ENCODE measurements around the gene SPATA17.

SPATA17 gene

DNA sequence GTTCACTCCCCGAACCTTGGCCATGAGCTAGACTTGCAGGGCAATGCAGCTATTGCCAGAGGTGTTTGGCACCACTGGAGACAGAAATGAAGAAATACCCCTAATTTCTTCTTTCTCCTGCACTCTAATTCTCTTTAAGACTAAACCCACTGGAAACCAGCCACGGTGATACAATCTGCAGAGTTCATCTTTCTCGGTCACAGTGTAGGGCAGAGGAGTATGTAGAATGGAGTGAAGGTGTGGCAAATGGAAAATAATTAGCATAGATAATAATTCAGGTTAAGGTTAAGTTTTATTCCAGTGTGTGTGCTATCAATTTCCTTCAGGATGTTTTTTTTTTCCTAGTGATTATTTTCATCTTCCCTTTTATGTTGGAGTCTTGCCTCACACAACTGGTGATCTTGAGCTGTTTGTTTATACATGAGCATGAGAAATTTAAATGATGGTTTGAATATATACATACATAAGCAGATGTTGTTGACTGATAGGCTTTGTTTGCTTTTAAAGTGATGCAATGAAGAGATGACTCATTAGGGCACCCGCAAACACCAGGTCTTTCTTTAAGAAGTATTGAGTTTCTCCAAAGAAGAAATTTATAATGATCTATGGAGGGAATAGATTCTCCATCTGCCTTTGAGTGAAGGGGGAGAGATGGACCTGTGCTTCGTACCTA is 81.9 kb downstream of the SPATA17 start:
- TF ChIP-seq, protein P1, sequence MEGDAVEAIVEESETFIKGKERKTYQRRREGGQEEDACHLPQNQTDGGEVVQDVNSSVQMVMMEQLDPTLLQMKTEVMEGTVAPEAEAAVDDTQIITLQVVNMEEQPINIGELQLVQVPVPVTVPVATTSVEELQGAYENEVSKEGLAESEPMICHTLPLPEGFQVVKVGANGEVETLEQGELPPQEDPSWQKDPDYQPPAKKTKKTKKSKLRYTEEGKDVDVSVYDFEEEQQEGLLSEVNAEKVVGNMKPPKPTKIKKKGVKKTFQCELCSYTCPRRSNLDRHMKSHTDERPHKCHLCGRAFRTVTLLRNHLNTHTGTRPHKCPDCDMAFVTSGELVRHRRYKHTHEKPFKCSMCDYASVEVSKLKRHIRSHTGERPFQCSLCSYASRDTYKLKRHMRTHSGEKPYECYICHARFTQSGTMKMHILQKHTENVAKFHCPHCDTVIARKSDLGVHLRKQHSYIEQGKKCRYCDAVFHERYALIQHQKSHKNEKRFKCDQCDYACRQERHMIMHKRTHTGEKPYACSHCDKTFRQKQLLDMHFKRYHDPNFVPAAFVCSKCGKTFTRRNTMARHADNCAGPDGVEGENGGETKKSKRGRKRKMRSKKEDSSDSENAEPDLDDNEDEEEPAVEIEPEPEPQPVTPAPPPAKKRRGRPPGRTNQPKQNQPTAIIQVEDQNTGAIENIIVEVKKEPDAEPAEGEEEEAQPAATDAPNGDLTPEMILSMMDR (IDR thresholded peaks at IDR 0.05; ENCODE audit: low read depth, low read length, missing control alignments), result no peak
- H3K4me3 ChIP-seq (ENCODE audit: low read depth, low read length), result no peak overlapping the region
- DNase-seq (ENCODE audit: low read depth), result peak; percentile 2
- in situ Hi-C loops (cut with HindIII; ENCODE audit: low sequenced_read_pairs), result no loop called here

DNA sequence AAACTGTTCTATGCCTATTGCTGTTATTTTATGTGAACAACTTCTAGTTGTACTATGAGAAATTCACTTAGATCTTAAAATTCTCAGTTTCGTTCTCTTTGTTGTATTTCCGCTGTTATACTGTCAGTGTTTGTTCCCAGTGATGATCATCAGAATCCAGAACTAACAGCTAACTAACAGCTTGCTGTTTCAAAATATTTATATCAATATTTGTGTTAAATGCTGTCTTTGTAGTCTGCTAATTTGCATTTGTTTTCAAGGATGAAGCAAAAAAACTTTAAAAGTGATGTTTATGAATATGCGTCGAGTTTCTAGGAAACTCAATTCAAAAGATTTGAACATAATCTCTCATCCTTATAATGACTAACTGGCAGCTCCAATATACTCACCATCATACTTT is 84.5 kb downstream of the SPATA17 start:
- in situ Hi-C loops (cut with HindIII; ENCODE audit: low sequenced_read_pairs), result no loop called here
- no peak overlapping the region for H3K4me3 ChIP-seq (ENCODE audit: low read depth, low read length)
- TF ChIP-seq, protein P1 (IDR thresholded peaks at IDR 0.05; ENCODE audit: low read depth, low read length, missing control alignments), result no peak
- DNase-seq (ENCODE audit: low read depth), result no peak

DNA sequence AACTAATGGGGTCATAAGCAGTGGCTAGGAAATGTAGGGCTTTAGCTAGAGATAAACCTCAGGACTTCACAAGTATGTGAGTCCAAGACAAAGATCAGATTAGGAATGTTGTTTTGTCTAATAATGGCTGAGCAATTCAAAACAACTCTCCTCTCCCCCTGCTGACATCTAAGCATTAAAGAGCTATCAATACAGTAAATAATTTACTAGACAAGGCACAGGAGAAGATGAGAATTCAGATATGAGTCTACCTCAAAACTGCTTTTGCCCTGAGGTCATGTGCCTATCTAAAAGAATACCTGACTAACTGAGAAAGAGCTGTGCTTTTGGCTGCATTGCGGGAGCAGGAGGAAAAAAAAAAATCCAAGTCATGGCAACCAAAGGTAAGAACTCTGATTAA is 86.8 kb downstream of the SPATA17 start:
- TF ChIP-seq, protein P1 (IDR thresholded peaks at IDR 0.05; ENCODE audit: low read depth, low read length, missing control alignments), result no peak
- DNase-seq (ENCODE audit: low read depth), result no peak
- in situ Hi-C loops (cut with HindIII; ENCODE audit: low sequenced_read_pairs), result no loop called here
- H3K4me3 ChIP-seq (ENCODE audit: low read depth, low read length), result no peak overlapping the region

DNA sequence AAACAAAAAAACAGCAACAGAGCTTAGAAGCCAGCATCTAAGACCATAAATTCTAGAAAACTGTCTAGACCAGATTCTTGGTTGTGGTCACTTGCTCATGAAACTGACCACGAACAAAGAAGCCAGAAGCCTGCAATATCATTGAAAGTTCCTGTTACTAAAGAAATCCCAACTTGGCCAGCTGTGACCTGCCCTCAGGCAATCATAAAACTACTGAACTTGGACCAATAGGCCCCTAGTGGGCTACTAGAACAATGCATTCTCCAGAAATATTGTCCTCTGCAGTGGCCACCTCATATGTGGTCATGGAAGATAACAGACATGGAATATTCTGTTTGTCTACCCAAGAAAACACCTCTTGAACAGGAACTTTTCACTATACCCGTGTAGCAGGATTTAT is 87.7 kb downstream of the SPATA17 start:
- peak; percentile 29 for DNase-seq (ENCODE audit: low read depth)
- in situ Hi-C loops (cut with HindIII; ENCODE audit: low sequenced_read_pairs), result no loop called here
- H3K4me3 ChIP-seq (ENCODE audit: low read depth, low read length), result no peak overlapping the region
- TF ChIP-seq, protein P1 (IDR thresholded peaks at IDR 0.05; ENCODE audit: low read depth, low read length, missing control alignments), result peak; percentile 19

DNA sequence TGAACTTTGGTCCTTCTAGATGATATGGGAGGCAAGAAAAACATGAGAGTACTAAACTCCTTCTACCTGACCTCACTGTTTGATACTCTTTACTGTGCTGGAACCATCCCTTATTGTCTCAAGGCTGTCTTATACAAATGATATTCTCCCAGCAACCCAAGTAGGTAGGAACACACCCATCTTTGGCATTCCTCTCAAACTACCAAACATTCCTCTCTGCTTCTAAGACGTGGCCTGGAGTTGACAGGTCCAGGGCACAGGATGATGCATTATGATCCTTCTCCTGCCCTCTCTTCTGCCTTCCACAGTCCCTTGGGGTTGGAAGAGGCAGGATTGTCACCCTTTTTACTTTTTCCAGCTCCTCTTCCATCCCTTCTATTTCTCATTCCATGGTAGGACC is 90.5 kb downstream of the SPATA17 start:
- H3K4me3 ChIP-seq (ENCODE audit: low read depth, low read length), result no peak overlapping the region
- no peak for DNase-seq (ENCODE audit: low read depth)
- in situ Hi-C loops (cut with HindIII; ENCODE audit: low sequenced_read_pairs), result no loop called here
- TF ChIP-seq, protein P1 (IDR thresholded peaks at IDR 0.05; ENCODE audit: low read depth, low read length, missing control alignments), result no peak

DNA sequence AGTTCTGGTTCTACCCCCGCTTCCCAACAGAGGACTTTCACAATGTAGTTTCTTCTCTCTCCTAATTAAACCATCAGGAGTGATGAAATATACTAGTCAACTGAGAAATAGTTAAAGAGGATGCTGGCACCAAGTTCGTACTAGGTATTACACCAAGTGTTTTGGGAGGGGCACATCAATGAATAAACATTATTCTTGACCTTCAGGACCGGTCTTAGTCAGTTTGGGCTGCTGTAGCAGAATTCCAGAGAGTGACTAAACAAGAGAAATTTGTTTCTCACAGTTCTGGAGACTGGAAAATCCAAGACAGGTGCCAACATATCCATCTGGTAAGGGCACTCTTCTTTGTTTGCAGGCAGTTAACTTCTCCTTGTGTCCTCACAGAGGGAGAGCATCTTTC is 103.8 kb downstream of the SPATA17 start:
- no peak for DNase-seq (ENCODE audit: low read depth)
- in situ Hi-C loops (cut with HindIII; ENCODE audit: low sequenced_read_pairs), result no loop called here
- TF ChIP-seq, protein P1 (IDR thresholded peaks at IDR 0.05; ENCODE audit: low read depth, low read length, missing control alignments), result no peak
- H3K4me3 ChIP-seq (ENCODE audit: low read depth, low read length), result no peak overlapping the region

Data from astrocyte of the cerebellum (primary cell).